D341Med (cell line): Measurements from ENCODE around the gene ENSA.
"Not testable (repeated sequence)": the region's sequence is repeated elsewhere in the genome, so short reads cannot be mapped to it uniquely, and the experiment has no call there.

Experiments
- DNase-seq: peaks from one replicate; pipeline ENCODE4 v3.0.0; 2012; ENCODE audit warnings: low spot score

The ENSA gene

DNA sequence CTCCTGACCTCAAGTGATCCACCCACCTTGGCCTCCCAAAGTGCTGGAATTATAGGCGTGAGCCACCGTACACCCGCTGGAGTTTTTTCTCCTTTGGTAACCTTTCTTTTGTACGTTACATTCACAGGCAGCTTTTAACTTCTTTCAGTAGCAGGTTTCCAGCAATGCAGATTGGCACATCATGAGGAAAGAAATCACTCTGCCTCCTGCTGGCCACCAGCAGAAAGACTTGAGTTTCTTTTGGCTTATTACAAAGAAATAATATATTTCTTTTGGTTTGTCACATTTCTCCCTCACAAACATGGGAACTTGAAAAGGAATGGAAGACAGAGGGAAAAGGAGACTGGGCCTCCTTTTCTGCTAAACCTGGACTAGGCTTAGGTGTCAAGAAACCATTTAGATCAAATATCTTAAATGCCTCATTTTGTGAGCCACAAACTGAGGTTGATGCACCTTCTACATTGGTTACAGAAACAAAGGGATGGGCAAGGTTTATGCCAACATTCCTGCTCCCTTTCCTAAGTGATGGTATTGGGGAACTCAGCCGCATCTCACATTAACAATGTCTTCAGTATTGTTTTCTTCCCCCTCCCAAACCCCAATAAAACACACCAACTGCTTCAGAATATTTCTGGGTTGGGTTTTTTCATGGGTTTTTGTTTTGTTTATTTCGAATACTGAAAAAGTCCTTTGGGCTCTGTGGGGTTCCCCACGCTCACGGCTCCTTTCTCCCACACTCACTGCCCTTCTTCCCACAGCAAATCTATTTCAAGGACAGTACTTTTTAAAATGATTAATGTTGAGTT, 7.7 kb downstream of the ENSA start:
- DNase-seq: peak; percentile 63

DNA sequence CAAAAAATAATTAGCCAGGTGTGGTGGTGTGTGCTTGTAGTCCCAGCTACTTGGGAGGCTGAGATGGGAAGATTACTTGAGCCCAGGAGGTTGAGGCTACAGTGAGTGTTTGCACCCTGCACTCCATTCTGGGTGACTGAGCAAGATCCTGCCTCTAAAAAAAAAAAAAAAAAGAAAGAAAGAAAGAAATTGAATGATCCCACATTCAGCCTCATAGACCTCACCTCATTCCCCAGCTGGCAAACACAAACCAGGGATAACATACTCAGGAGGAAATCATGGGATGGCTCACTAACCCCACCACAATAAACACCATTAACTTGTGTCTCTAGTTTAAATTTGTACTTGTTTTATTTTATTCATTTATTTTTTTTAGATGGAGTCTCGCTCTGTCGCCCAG, 8.5 kb downstream of the ENSA start:
- no peak for DNase-seq

DNA sequence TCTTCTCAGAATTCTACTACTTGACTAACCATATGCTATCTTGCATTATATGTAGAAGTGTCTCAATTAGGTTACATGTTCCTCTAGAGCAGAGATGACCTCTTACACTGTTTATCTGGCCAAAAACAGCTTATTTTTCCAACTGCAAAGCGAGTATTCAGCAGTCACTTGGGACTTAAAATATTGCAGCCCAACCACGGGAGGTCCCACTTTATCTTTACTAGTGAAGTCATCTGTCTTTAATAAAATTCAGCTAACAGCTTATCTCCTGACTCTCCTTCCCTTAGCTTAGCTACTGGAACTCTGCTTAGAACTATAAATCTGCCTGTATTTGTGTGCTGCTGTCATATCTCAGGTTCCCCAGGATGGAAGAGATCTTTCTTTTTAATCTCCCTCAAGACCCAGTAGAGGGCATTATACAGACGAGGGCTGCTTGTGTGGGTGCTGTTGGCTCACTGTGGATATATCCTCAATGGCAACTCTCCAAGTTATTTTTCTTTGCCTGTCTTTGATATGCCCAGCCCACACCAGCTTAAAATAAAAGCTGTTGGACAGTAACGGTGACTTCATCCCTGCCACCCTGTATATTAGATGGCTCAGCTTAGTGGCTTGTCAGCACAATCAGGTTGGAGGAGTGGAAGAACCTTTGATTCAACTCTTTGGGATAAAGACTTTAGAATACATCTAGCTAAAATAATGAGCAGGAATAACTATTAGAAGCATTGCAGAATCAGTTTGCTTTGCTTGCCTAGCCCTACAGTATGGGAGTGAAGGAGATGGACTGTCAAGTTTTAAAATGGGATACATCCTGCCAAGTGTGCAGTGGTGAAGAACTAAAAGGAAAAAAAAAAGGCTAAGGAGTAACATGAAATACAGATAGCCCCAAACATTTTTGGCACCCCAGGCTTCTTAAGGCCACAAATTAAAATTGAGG, 9.6 kb downstream of the ENSA start:
- DNase-seq: peak; percentile 77

DNA sequence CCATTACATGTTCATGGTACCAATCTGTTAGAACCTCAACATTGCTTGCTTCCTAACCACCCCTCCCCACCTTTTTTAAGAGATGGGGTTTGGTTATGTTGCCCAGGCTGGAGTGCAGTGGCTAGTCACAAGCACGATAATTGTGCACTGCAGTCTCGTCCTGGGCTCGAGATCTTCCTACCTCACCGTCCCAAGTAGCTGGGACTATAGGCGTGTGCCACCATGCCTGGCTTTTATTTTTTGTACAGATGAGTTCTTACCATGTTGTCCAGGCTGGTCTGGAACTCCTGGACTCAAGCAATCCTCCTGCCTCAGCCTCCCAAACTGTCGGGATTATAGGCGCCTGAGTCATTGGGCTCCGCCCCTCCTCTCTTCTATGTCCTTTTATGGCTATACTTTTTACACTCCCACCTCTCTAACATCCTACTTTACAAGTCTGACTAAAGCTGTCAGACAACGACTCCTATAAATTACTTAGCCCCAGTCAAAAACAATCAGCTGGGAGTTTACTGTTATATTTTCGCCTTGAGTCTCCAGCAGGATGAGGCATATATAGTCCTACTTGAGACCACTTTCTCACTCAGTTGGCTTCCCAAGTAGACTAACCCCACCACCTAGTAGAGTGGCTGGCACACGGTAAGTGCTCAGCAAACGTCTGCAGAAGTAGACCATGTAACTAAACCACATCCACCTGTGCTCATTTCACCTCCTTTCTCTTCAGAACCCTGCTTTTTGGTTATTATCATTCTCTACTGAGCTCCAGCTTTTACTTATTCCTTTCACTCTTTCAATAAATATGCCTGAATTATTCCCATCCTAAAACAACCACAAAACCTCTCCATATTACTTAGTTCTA, 13.8 kb downstream of the ENSA start:
- no peak for DNase-seq

DNA sequence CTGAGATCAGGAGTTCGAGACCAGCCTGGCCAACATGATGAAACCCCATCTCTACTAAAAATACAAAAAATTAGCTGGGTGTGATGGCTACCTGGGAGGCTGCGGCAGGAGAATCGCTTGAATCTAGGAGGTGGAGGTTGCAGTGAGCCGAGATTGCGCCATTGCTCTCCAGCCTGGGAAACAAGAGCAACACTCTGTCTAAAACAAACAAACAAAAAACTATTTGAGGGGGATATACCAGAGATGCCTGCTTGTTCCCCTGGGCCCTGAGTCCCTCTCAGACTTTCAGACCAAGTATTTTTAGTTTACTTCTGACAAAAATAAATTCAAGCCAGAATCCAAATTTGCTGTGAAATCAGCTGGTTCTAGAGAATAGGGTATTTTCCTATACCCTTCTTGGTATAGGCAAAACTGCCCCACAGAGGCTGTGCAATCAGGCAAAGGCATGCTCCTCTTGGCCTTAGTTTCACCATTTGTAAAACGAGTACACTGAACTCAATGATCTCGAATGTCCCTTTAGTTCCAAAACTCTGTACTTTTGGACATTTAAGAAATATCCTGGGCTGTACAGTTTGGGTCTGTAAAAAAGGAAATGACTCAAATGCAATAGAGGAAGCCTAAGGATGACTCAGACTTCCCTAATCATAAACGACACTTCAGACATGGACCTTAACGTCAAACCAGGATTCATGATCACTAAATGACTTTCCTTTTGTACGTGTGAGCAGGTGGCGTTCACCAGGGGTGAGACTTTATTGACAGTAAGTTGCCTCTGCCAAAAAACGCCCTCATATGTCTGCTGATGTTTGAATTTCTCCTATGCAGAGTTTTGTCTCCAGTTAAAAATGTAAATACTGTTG, 16.1 kb downstream of the ENSA start:
- DNase-seq: no peak

DNA sequence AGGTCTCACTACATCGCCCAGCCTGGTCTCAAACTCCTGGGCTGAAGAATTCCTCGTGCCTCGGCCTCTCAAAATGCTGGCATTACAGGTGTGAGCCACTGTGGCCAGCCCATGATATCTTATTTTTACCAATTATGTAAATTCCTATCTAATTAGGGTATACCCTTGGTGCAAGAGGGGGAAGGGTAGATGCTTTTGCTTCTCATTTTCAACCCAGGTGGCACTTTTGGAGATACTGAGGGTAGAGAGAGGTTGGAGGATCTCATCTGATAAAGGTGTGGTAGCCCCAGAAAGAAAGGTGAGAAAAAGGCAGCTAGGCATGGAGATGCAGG, 17.4 kb downstream of the ENSA start:
- DNase-seq: no peak

DNA sequence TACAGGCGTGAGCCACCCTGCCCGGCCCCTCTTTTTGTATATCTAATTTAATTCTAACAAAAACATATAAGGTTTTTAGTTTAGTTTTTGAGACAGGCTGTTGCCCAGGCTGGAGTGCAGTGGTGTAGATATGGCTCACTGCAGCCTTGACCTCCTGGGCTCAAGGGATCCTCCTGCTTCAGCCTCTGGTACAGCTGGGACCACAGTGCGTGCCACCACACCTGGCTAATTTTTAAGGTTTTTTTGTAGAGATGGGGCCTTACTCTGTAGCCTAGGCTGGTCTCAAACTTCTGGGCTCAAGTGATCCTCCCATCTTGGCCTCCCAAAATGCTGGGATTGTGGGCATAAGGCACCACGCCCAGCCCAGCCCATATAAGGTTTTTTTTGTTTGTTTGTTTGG, 18.8 kb downstream of the ENSA start:
- no peak for DNase-seq

DNA sequence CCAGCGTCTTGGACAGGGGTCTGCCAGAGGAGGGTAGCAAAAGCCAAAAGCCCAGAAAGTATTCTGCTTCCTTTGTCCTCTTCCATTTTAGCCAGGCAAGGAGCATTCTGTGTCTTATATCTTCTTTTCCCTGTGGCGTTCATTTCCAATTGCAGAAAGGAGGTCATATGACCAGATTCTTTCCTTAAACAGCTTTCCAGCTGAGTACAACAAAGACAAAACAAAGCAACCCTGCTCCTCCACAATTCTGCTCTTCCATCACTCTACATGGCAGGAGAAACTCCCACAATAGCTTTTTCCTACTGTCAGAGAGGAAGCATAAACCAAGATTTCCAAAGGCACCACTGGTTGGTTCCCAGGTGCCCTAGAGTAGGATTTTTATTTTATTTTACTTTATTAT, 19.7 kb downstream of the ENSA start:
- no peak for DNase-seq

DNA sequence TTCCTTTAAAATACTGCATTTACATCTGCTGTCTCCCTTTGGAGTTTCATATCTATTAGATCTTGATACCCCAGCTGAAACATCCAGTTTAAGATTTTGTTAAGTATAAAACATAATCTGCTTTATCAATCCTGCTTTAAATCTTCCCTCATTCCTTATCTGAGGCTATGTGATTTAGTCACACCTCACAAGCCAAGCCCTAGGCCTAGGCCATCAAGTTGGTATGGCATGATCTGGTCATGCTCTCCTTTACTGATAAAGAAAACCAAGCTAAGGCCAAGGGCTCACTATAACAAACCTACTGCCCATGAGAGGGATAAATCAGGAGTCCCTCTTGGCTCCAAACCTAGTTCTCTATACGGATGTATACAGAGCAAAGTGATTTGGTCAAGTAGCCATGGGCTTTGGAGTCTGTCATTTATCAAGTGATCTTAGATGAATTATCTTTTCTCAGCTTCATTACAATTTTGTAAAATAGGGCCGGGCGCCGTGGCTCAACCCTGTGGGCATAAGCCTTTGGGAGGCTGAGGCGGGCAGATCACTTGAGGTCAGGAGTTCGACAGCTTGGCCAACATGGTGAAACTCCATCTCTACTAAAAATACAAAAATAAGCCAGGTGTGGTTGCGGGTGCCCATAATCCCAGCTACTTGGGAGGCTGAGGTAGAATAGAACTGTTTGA, 22.8 kb downstream of the ENSA start:
- no peak for DNase-seq

DNA sequence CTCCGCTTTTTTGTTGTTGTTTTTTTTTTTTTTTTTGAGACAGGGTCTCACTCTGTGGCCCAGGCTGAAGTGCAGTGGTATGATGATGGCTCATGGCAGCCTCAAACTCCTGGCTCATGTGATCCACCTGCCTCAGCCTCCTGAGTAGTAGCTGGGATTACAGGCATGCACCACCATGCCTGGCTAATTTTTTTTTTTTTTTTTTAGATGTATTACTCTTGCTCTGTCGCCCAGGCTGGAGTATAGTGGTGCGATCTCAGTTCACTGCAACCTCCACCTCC, 24.0 kb downstream of the ENSA start:
- DNase-seq: not testable (repeated sequence)

DNA sequence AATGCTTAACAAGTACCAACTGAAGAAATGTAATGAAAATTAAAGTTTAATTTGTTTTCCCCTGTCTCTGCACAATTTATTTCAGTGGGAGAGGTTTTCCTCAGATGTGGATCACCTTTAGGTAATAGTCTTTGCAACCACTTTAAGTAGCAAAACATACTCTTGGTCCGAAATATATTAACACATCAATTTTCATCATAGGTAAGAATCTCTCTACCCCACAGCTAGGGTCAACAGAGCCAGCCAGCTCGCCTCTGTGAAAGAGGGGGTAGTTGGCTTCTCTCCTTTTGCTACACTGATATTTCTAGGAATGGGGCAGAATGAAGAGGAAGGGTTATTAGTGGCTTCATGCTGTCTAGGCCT, 25.2 kb downstream of the ENSA start:
- DNase-seq: no peak

DNA sequence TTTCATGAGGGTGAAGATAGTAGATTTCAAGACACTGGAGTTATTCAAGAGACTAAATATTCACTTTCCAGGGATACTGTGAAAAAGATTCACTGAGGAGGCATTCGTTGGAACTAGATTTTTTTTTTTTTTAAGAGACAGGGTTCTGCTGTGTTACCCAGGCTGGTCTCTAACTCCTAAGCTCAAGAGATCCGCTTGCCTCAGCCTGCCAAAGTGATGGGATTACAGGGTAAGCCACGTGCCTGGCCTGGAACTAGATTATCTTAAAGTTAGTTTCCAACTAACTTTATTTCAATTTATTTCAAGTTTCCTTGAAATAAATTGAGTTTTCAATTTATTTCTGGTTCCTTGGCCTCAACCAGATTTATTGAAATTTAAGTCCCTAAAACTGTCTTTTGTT, 25.7 kb downstream of the ENSA start:
- no peak for DNase-seq

DNA sequence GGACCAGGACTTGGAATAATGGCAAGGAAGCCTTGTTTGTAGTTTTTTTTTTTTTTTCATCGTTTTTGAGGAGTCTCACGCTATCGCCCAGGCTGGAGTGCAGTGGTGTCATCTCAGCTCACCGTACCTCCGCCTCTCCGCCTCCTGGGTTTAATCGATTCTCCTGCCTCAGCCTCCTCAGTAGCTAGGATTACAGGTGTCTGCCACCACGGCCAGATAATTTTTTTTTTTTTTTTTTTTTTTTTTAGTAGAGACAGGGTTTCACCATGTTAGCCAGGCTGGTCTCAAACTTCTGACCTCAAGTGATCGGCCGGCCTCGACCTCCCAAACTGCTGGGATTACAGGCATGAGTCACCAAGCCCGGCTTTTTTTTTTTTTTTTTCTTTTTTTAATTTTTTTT, 27.0 kb downstream of the ENSA start:
- DNase-seq: not testable (repeated sequence)

DNA sequence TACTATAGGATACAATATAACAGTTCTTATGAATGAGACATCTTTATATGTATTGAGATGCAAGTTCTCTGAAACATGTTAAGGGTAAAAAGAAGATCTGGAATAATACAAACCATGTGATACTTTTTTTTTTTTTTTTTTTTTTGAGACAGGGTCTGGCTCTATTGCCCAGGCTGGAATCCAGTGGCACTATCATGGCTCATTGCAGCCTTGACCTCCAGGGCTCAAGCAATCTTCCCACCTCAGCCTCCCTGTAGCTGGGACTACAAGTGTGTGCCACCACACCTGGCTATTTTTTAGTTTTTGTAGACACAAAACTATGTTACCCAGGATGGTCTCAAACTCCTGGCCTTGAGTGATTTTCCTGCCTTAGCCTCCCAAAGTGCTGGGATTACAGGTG, 27.9 kb downstream of the ENSA start:
- DNase-seq: no peak

DNA sequence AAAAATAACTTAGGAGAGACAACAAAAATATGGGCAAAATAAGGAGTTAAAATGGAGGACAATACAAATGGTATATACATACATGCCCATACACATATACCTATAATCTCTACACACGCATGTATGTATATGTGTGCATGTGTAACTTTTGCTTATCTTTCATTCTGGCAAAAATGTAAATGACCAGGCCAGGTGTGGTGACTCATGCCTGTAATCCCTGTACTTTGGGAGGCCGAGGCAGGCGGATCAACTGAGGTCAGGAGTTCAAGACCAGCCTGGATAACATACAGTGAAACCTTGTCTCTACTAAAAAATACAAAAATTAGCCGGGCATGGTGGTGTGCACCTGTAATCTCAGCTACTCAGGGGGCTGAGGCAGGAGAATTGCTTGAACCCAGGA, 31.1 kb downstream of the ENSA start:
- DNase-seq: not testable (repeated sequence)

DNA sequence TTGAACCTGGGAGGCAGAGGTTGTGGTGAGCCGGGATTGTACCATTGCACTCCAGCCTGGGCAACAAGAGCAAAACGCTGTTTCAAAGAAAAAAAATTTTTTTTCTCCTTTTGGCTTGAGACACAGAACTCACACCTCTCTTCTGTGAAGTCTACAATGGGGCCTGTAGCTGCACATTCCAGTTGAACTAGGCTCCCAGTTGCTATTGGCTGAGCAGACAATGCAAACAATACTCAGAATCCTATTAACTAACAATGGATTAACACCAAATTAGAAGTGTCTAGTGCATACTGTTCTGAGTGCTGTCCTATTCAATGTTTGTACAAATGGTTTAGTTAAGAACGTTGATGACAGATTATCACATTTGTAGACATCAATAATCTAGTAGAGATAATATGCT, 32.4 kb downstream of the ENSA start:
- peak; percentile 67 for DNase-seq

DNA sequence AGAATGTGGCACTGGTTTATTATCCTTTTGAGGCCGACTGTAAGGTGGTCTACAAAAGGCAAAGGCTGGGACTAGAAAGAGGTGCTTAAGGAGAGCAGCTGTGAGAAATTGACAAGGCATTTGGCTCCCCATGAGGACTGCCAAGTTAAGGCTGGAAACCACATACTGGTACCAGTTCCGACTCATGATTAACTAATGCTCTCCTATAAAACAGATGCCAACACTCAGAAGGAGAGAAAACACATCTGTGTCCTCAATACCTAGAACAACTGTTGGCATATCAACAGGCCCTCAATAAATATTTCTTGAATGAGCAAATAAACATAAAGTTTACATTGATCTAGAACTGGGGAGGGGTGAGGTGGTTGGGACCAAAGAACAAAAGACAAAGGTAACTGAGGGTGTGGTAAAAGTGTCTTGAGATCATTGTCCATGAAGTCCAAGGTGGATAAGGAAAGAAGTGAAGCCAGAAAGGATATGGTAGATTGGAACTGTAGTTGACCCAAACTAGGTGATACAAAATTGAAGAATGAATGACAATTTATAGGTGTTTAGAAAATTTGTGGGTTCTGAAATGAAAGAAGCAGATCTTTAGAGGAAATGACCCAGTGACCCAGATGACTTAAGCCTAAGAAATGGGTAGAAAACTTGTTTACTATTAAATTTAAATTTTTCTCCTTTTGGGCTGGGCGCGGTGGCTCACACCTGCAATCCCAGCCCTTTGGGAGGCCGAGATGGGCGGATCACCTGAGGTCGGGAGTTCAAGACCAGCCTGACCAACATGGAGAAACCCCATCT, 33.1 kb downstream of the ENSA start:
- no peak for DNase-seq

DNA sequence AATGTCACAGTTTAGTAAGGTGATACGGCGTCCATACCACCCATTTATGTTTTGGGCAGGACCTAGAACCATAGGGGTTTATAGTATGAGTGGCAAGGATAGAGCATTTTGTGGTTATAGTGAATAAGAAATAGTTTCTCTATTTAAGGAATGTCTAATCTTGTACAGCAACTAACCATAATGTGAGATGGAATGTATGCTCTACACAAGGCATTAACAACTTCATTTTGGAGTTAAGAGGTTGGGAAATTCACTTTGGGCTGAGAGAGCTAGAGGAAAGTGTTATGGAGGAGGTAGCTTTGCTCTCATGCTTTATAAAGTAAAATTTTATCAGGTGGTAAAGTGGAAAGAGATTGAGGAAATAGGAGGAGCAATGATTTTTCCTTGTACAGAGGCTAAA, 47.0 kb downstream of the ENSA start:
- no peak for DNase-seq

DNA sequence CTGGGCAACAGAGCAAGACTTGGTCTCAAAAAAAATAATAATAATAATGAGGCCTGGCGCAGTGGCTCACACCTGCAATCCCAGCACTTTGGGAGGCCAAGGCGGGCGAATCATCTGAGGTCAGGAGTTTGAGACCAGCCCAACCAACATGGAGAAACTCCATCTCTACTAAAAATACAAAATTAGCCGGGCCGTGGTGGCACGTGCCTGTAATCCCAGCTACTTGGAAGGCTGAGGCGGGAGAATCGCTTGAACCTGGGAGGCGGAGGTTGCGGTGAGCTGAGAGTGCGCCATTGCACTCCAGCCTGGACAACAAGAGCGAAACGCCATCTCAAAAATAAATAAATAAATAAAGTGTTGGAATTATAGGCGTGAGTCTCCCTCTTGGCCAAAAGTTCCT, 47.5 kb downstream of the ENSA start:
- not testable (repeated sequence) for DNase-seq

DNA sequence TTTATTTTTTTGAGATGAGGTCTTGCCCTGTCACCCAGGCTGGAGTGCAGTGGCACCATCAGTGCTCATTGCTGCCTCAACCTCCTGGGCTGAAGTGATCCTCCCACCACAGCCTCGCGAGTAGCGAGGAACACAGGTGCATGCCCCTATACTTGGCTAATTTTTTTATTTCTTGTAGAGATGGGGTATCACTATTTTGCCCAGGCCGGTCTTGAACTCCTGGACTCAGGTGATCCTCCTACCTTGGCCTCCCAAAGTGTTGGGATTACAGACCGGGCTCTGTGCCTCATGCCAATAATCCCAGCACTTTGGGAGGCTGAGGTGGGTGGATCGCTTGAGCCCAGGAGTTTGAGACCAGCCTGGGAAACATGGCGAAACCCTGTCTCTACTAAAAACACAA, 48.0 kb downstream of the ENSA start:
- DNase-seq: not testable (repeated sequence)
